ENCODE data around the gene FTCDNL1. TPM values are rescaled to one million over a fixed set of nuclear protein-coding genes. Genes with fewer than 3 reads are reported as not detected.

FTCDNL1 gene
- total and polyA plus RNA-seq, 2 of the 13 experiments (the other 11 are each of a cell fraction or from before 2014, with no cell fraction given) = 0.98 to 1.4 TPM

GRCh38 chr2:199848389-199849130, 2.4 kb downstream of the FTCDNL1 start (continued):
- no peak for TF ChIP-seq ZBTB39 (CRISPR knock-in tag; IDR thresholded peaks at IDR 0.05)
- TF ChIP-seq ZNF317 (CRISPR knock-in tag; IDR thresholded peaks at IDR 0.05) = no peak
- no peak for TF ChIP-seq SRF (IDR thresholded peaks at IDR 0.05; ENCODE audit: low read depth, low read length)
- no peak for TF ChIP-seq HOMEZ (CRISPR knock-in tag; IDR thresholded peaks at IDR 0.05; ENCODE audit: low read depth)
- no peak for TF ChIP-seq PRDM15 (CRISPR knock-in tag; IDR thresholded peaks at IDR 0.05)
